OCI-LY3 (cell line): ENCODE data around the gene KIF25.

ENCODE experiments used
- EZH2phosphoT487 ChIP-seq: fragments of 200-600 bp; shearing (Covaris generic); IDR thresholded peaks from 2 replicates; pipeline ENCODE4 v1.6.1; 2018; ENCODE audit warnings: antibody characterized with exemption, mixed run types, low read depth
- TF ChIP-seq, protein P1 (sequence below): fragments of 200-600, 300-600 bp; sonication (generic); IDR thresholded peaks from 2 replicates; pipeline ENCODE4 v1.5.1; 2014; ENCODE audit warnings: antibody characterized with exemption, low read length, low read depth

DNA sequence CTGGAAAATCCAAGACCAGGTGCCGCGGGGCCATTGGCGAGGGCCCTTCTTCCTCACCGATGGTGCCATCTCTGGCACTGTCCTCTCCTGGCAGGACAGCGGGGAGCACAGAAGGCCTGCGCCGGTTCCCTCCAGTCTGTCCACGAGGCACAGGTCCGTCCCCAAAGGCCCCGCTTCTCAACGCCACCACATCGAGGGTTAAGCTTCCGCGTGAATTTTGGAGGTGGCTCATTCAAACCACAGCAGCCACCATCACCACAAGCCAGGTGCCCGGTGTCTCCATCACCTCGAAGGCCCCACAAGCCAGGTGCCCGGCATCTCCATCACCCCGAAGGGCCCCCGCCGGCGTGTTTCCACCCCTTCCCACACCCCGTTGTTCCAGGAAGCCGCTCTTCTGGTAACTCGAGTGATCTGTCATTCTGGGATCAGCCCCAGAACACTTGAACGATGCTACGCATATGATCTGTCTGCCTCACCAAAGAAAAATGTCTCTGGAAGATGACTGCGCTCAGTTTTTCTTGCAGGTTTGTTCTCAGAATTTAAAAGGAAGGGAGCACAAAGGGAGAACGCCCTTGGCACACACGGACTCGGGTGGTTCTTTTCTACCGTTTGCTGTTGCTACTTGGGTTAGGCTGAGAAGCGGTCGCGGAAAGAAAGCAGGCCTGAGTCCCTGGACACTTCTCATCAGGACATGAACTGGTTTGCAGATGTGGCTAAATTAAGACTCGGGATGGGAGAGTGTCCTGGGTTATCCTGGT lies 9.9 kb upstream of the KIF25 start:
- TF ChIP-seq, protein P1, sequence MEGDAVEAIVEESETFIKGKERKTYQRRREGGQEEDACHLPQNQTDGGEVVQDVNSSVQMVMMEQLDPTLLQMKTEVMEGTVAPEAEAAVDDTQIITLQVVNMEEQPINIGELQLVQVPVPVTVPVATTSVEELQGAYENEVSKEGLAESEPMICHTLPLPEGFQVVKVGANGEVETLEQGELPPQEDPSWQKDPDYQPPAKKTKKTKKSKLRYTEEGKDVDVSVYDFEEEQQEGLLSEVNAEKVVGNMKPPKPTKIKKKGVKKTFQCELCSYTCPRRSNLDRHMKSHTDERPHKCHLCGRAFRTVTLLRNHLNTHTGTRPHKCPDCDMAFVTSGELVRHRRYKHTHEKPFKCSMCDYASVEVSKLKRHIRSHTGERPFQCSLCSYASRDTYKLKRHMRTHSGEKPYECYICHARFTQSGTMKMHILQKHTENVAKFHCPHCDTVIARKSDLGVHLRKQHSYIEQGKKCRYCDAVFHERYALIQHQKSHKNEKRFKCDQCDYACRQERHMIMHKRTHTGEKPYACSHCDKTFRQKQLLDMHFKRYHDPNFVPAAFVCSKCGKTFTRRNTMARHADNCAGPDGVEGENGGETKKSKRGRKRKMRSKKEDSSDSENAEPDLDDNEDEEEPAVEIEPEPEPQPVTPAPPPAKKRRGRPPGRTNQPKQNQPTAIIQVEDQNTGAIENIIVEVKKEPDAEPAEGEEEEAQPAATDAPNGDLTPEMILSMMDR: no peak
- no peak for TF ChIP-seq EZH2phosphoT487
